Measurements from ENCODE around the gene HSF5.

Gene HSF5, protein sequence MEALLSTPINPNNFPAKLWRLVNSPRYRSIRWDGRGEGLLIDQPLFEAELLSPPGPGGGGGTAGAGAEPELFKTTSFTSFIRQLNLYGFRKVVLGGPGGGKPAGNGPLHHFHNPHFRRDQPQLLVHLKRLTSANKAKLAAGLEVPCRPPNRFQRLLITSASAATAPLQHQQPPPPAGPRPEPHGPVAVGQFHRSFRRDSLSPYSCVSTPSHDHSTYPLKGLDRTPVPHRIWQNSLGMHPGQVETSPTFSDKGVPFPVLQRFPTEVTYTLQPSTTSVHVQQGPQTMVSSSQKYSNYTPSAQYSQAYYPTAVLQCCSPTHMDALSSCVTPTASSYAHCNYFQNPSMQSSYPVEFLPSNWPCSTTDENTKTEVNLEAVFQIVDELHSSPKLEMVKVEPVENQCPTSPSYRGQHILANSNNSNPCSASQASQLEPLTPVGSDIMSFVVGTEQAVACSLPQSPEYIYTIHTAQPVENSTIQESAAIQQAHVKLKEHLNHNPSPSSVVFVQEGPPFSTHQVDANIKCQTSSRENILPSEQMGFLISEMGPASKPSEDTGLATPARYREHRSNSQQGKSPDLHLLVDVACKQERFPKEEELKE

DNA sequence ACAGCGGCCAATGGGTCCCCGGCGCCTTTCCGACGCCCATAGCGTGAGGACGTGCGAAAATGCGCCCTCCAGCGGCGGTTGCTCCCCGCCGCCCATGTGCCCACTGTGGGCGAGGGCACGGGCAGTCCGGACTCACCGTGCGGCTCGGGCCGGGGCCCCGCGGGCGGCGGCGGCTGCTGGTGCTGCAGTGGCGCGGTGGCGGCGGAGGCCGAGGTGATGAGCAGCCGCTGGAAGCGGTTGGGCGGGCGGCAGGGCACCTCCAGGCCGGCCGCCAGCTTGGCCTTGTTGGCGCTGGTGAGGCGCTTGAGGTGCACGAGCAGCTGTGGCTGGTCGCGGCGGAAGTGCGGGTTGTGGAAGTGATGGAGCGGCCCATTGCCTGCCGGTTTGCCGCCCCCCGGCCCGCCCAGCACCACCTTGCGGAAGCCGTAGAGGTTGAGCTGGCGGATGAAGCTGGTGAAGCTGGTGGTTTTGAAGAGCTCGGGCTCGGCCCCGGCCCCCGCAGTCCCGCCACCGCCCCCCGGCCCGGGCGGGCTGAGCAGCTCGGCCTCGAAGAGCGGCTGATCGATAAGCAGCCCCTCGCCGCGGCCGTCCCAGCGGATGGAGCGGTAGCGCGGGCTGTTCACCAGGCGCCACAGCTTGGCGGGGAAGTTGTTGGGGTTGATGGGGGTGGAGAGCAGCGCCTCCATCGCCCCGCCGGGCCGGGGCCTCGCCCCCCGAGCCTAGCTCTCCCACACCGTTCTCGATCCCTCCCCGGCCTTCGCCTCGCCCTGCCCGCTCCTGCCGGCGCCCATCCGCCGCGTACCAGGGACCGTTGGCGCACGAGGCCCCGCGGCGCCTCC is at the start of gene HSF5:
Gene HSF5, minus strand, starts transcription at position 820 of the 839 bp plus-strand sequence. Its CDS starts 134 bp downstream, at position 686.
- FAIRE-seq, result no peak

DNA sequence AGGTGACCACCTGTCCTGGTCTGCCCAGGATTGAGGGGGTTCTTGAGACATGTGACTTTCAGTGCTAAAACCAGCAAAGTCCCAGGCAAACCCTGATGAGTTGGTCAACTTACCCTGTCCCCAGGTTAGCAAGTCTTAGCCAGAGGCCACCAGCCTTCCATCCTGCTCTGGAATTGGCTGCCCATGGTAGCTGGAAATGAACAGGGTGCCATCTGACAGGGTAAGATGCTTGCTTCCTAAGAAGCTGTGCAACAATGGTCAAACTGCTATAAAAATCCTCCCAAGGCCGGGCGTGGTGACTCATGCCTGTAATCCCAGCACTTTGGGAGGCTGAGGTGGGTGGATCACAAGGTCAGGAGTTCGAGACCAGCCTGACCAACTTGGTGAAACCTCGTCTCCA is 49.1 kb upstream of the HSF5 start:
- FAIRE-seq, result no peak

DNA sequence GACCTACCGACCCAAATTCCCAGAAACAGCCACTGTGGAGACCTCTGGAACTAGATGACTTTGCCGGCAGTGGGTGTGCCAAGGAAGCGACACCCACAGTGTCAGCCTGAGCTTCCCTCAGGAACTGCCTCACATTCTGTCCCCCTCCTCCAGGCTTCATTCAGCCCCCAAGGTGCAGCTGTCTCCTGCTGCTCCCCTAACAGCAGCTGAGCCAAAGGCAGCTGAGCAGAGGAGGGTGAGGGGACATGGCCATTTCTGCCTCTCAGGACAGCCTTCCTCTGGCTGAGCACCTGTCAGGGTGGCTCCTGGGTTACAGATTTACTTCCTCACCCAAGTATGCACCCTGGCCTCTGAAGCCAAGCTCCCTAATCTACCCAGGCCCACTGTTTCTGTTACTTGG is 48.3 kb upstream of the HSF5 start:
- no peak for FAIRE-seq

DNA sequence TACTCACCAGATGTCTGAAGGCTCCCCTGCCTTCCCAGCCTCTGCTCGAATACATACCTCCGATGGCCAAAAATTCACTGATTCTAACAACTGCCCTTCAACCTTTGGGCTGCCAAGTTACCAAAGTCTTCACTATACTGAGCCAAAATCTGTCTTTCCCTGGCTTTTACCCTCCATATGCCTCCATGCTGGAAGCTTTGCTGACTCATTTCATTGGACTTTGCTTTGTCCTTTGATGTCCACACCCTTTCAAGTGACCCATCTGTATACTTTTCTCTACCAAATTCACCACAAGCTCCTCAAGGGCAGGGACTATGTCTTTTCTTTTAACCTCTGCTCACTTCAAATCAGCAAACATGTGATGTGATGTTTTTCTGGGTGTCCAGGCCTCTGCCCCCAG is 47.2 kb upstream of the HSF5 start:
- no peak for FAIRE-seq

DNA sequence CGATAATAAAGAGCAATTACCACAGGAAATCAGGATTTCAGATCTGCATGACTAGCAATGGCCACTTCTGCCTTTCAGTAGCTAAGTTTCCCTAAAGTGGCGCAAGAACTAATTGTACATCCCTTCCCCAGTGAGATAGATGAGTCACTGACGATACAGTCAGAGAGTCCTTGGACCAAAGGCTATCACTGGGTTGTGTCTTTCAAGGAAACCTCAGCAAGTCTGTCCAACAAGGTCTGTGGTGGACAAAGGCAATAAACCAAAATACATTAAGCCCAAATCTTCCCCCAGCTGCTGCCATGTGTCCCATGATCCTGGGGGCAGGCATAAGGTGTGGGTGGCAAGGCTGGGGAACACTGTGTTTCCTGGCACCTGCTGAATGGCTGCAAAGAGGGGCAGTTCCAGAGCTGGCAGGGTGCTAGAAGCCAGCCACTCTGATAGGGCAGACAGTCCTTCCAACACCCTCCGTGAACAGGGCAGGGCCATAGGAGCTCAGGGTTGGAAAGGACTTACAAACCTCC is 46.8 kb upstream of the HSF5 start:
- FAIRE-seq, result no peak

DNA sequence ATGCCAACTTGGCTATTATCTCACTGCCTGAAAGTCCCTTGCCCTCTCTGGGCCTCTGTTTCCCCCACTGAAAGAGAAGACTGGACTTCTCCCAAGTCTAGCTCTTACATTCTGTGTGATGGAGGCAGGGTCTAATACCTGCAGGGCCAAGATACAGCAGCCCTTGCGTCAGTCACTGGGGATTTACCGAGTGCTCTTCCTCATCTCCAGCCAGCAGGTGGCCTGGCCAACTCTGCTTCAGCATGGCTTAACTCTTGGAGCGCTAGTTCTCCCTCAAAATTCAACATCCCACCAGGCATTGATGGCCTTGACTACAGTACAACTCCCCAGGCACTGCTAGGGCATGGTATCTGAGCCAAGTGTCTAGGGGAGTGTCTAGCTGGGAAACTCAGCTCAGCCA is 46.1 kb upstream of the HSF5 start:
- no peak for FAIRE-seq

DNA sequence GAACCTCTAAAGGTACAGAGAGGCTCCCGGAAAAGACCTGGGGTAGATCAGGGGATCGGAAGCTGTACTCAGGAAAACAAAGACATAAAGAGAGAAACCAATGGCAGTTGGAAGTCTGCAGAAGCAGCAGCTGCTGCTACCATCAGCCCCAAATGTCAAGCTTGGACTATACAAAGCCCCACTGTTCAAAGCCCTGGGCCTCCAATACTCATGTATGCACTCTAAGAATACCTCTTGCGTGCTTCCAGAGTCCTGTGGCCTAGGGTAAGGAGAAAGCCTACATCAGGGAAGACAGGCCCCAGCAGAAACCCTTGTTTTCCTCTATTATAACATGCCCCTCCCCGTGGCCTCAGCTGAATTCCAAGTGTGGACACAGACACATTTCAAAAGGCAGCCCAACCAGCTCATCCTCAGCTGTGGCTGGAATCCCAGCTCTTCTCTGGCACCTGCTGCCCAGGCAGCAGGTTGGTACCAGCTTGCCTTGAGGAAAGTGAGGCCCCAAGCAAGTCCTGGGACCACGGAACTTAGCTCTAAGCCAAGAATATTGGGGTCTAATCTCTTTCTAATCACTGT is 45.5 kb upstream of the HSF5 start:
- no peak for FAIRE-seq

DNA sequence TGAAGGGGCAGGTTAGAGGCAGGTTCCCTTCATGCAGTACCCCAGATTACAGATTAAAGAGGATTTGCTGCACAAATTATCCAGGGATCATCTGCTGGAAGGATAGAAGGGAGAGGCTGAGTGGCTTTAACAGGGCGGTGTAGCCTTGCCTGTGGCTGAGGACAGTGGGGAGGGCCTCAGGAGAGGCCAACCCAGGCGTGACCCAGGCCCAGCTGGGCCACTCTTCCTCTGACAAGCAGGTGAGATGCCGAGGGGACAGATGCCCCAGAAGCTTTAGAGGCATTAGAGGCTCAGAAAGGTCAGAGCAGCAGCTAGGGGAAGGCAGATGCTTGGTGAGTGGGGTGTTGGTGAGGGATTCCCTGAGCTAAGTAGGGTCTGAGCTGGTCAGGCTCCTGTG is 44.3 kb upstream of the HSF5 start:
- no peak for FAIRE-seq

DNA sequence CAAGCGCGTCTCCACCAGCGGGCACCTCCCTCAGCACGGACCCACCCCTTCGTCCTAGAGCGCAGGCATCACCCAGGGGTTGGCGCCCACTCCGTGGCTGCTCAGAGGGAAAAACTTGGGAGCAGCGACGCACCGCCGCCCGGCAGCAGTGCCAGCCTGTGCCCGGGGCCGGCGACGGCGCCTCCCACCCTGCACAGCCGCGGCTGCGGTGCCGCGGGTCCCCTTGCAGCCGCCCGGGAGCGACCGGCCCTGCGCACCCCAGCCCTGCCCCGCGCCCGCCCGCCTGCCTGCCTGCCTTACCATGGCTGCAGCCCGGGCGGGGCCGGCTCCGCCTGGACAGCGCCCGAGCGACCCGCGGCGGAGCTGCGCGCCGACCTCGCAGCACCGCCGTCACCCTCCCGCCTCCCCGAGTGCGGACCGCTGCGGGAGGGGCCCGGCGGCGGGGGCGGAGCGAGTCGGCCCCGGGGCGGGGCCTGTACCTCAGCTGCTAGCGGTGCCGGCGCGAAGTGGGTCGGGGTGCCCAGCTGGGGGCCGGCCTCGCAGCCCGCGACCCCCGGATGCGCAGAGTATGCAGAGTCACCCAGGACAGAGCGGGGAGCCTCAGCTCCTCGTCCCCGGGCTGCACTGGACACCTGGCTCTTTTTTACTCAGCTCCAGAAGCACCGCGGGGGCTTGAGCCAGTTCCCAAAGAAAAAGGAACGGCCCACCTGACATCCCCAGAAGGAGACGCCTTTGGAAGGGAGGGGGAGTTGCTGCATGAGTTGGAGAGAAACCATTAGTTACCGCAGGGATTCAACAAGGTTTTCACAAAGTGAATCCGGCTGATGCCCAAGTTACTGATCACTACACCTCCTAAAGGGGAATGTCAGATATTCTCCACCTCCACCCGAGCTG is 43.7 kb upstream of the HSF5 start:
- no peak for FAIRE-seq

DNA sequence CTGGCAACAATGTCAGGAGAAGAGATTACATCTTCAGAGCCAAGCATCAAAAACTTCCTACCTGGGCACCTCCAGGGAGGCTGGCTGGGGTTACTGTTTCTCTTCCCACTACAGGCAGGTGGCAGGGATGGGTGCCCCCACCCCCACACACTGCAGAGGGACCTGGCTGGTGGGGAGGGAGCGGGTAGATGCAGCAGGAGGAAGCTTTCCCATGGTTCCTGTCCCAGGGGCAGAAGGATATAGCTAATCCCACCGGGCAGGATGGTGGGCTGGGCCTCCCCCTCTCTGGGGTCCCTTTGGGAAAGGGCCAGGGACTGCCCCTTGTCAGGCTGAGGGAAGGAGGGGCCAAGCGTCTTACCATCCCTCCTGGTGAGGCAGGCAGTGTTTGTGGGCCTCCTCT is 42.9 kb upstream of the HSF5 start:
- no peak for FAIRE-seq

DNA sequence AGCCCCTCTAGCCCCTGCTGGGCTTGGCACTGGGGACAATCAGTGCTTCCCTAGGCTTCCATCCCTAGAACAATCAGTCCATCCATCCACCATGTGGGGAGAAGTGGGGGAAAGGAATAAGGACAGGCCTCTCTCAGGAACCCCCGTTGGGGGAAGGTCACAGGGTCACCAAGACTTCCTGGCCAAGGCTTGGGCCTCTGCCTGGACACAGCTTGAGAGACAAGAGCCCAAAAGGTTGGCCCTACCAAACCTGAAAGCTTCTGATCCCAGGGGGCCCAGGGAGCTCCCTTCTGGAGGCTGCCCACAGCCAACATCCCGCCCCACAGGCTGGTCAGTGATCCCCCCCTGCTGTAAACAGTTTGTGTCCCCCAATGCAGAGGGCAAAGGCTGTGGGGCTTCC is 42.4 kb upstream of the HSF5 start:
- FAIRE-seq, result no peak

DNA sequence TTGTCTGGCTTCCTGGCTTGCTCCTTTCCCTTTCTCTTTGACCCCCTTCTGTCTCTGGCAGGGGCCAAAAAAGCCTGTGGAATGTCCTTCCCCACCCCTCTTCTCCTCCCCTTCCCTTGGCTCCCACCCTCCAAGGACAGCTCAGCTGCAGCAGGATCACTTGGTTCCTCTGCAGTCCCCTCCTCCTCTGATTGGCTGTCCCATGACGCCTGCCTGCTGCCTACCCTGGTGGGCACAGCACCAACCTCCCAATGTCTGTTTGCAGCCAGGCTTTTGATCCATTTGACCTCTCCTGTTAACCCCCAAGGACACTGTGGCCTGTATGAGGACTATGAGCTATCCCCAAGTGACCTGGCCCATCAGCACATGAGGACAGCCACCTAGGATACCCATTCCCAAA is 41.1 kb upstream of the HSF5 start:
- FAIRE-seq, result no peak

DNA sequence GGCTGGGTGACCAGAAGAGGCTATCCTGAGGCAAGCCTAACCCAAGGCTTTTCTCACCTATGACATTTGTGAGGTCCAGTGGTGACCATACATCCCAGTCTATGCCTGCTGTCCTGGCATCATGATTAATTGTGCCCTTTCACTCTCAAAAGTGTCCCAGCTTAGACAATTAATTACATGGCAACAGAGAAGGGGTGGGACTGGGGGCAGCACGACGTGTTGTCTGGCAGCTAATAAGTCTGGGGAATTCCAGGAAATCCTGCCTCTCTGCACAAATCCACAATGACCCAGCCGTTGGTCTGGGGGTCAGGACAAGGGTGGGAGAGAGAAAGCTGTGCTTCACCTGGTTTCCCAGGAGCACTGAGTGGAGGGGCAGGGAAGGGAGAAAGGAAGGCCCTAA is 40.2 kb upstream of the HSF5 start:
- no peak for FAIRE-seq

DNA sequence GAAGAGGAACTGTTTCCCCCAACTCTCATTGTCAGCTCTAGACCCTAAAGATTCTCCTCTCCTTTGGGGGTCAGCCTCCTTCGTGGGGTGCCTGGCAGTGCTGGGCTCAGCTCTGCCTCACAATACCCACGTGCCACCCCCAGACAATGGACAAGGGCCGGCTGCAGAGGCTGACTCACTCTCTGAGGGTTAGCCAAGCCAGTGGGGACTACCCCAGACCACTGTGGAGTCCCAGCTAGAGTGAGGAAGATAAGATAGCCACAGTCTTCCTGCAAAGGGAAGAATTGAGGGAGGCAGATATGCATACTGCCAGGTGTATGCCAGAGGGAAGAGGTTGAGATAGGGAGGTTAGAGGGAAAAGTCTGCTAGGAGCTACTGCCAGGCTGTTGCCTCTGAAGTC is 39.7 kb upstream of the HSF5 start:
- no peak for FAIRE-seq

DNA sequence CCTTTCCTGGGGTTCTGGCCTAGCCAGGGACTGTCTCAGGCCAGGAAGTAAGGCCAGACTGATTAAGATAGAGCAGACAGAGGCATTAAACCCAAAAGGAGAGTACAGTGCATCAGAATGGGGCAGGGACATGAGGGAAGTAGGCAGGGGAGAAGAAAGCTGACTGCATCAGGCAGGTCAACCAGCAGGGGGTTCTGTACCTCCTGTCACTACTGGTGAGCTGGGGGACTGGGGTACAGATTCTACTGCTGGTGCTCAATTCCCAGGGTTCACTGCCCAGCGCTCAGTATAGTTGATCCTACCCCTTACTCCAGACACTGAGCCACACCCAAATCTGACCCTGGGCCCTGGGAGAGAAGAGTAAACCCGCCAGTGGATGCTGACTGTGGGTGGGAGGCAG is 39.1 kb upstream of the HSF5 start:
- no peak for FAIRE-seq

DNA sequence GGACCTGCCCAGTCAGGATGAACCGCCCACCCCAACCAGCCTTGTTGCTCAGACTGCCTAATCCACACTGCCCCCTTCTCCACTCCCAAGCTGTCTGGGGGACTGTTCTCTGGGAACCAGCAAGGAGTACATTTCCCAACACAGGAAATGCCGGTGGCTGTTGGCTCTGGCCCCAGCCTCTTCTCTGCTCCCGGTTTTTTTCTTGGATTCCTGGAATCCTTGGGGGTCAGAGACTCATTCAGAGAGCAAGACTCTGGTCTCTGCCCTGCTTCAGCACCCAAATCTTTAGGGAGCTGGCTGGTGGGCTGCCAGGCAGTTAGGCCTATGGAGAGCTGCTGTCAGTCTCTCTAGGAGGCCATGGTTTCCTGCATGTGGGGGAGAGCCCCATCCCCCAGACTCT is 37.0 kb upstream of the HSF5 start:
- FAIRE-seq, result no peak

DNA sequence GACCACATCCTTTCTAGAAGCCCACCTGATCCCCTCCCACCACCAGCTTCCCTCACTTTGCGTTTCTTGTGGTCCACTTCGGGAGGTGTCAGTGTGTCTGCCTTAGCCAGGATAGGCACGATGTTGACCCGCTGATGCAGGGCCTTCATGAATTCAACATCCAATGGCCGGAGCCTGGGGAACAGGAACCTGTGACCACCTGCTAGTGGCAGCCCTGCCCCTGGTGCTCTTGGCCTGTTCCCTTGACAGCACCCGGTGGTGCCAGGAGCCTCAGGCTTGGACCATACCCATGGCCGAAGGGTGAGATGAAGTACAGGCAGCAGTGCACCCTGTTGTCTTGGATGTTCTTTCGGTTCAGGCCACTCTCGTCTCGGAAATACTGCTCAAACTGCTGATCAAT is 33.5 kb upstream of the HSF5 start:
- FAIRE-seq, result no peak

DNA sequence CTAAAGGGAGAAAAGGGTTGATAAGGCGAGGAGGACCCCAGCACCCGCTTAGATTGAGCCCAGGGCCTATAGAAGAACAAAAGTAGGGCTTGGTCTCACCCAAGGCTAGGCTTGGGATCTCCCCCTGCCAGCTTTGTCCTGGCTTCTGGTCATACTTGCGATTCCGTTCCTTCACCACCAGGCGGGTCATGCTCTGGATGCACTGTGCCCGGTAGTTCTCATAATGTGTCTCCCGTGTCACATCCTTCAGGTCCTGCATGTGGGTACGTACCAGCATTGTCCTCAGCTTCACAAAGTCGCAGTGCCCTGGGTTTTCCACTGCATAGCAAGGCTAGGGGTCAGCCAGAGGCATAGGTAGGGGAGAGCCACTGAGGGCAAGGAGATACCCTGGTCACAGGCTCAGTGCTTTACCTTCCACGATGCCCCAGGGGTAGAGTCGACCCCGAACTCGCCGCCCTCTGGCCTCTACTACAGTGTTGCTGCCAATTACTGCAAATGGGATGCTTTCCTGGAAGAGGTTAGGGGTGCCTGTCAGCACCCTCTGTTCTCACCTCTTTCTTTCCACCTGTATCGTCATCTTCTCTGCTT is 32.7 kb upstream of the HSF5 start:
- FAIRE-seq, result no peak

DNA sequence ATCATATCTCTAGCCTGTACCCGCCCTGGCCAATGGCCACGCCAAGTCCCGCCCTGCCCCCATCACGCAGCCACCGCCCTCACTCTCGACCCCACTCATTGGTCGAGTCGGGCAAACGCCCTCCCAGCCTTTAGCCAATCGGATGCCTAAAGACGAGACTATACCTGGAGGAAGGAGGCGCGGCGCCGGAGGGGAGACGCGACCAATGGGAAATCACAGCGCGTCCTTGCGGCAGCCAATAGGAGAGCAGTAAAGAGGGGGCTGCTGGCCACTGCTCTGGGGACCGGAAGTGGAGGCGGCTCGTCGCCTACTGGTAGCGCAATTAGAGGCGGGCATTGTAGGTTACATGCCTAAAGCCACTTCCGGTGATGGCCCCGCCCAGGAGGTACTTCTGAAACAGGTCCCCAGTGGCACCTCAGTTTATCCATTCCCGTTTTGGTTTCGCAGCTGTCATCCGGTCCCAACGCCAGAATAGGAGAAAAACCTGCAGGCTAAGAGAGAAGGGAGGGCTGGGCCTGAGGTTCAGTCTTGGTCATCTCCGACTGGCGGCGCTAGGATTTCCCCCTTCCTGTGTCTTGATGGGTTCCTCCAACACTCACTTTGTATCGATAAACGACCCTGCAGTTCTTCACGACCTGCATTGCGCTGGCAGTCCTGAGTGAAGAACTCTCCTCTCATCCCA is 29.9 kb upstream of the HSF5 start:
- peak; percentile 99 for FAIRE-seq

DNA sequence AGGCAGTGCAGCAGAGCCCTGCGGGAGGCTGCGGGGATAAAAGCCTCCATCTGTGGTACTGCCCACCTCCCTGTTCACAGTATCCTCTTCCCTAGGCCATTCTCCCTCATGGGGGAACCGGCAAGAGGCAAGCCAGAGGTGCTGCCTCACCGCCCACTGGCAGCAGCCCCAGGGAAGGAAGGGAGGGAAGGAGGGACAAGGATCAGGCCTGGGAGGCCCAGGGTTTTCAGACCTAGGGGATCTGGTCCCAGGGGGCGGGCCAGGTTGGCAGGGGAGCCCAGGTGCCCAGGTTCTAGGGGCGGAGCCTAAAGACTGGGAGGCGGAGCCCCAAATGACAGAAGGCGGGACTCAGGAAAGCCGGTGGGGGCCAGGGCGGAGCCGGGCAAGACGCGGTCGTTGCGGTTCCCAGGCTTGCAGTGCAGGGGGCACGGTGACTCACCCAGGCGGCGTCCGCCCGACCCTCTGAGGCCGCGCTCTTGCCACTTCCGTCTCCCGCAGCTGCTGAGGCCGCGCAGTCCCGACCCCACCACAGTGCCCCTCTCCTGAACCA is 29.2 kb upstream of the HSF5 start:
- no peak for FAIRE-seq

Measured in G401.6 (cell line).